ENCODE results near the gene EXOC2. TPM values are rescaled to one million over a fixed set of nuclear protein-coding genes. Genes with fewer than 3 reads are reported as not detected.
A peak's percentile ranks its signal among the peaks of the same experiment; 100 is the strongest.
"Not testable (repeated sequence)": the region's sequence is repeated elsewhere in the genome, so short reads cannot be mapped to it uniquely, and the experiment has no call there.

EXOC2 gene
- total RNA-seq, 2 donors from 2014 or later = 34.0 to 46.1 TPM

GRCh38 chr6:704046-704445 lies 11.1 kb upstream of the EXOC2 start:
- Mint-ChIP-seq H3K9me3 (no peaks in the 10 kb centered on the region), H3K36me3 (no peaks in the 10 kb centered on the region), H3K27ac (no peak overlapping the region), H3K27me3 (peaks cover 10 to 12% of the 10 kb centered on the region in 2 donors), H3K4me3 (no peak overlapping the region), H3K4me1 (ENCODE audit: low read depth in 2 of 2) (peaks cover 0 to 2% of the 10 kb centered on the region in 2 donors)
- peak; percentile 10 for DNase-seq (ENCODE audit: low spot score)
- no peak for ATAC-seq

DNA sequence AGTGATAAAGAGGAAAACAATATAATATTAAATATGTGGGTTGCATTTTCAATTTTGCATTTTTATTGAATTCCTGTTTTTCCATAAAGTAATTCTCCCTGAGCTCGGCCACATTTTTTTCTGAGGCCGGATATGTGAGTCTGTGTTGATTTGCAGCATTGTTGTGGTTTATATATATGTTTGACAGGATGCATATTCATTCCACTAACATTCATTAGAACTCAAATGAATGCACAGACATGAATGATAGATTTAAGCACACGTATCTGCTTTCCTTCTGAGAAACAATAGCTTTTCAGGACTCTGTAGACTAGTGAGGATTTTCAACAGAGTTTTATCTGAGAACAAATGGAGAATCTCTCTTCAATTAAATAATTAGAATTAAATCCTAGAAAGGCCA lies 10.6 kb upstream of the EXOC2 start:
- Mint-ChIP-seq H3K9me3 (no peaks in the 10 kb centered on the region), H3K36me3 (no peaks in the 10 kb centered on the region), H3K4me1 (ENCODE audit: low read depth in 2 of 2) (peaks cover 0 to 2% of the 10 kb centered on the region in 2 donors), H3K4me3 (no peak overlapping the region), H3K27me3 (peaks cover 10 to 12% of the 10 kb centered on the region in 2 donors), H3K27ac (no peak overlapping the region)
- DNase-seq (ENCODE audit: low spot score) = peak; percentile 18
- peak in 1 of 2 donors; percentile 60 for ATAC-seq

- no peak overlapping the region for H3K27ac Mint-ChIP-seq
- no peak for DNase-seq (ENCODE audit: low spot score)
- peaks cover 3 to 7% of the 10 kb centered on the region in 2 donors for H3K27me3 Mint-ChIP-seq
- peaks cover 0 to 2% of the 10 kb centered on the region in 2 donors for H3K4me1 Mint-ChIP-seq (ENCODE audit: low read depth in 2 of 2)
- H3K4me3 Mint-ChIP-seq = no peak overlapping the region
- no peaks in the 10 kb centered on the region for H3K9me3 Mint-ChIP-seq
- no peak for ATAC-seq
- H3K36me3 Mint-ChIP-seq = no peaks in the 10 kb centered on the region
Observed at GRCh38 chr6:701700-702479, 9.0 kb upstream of the EXOC2 start.

- H3K27ac Mint-ChIP-seq = no peak overlapping the region
- no peak for ATAC-seq
Observed at GRCh38 chr6:701215-701614, 8.3 kb upstream of the EXOC2 start.

DNA sequence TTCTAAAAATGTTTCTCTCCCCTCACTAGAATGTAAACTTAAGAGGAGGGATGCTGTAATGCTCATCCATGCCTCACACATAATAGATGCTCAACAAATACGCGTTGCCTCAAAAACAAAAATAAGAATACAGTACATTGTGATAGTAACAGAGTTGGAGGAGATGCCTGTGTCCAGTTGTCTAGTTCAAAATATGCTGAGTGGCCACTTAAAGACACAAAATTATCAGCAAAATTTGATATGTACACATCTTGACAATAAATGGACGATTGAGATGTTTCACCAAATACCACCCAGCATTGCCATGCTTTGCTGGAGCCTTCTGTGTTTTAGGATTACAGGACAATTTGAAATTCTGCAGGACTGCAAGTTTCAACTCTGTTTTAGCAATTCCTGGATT lies 7.6 kb upstream of the EXOC2 start:
- DNase-seq (ENCODE audit: low spot score) (no peak), ATAC-seq (no peak)
- Mint-ChIP-seq H3K27me3 (peaks cover 0 to 5% of the 10 kb centered on the region in 2 donors), H3K27ac (no peak overlapping the region), H3K9me3 (no peaks in the 10 kb centered on the region), H3K36me3 (no peaks in the 10 kb centered on the region), H3K4me1 (ENCODE audit: low read depth in 2 of 2) (peaks cover 0 to 2% of the 10 kb centered on the region in 2 donors), H3K4me3 (no peak overlapping the region)

More at GRCh38 chr6:701215-701614, 8.3 kb upstream of the EXOC2 start:
- Mint-ChIP-seq H3K9me3 (no peaks in the 10 kb centered on the region), H3K4me1 (ENCODE audit: low read depth in 2 of 2) (peaks cover 0 to 2% of the 10 kb centered on the region in 2 donors), H3K36me3 (no peaks in the 10 kb centered on the region), H3K4me3 (no peak overlapping the region), H3K27me3 (peaks cover 0 to 5% of the 10 kb centered on the region in 2 donors)
- DNase-seq (ENCODE audit: low spot score) = no peak

GRCh38 chr6:699319-699718 lies 6.4 kb upstream of the EXOC2 start:
- Mint-ChIP-seq H3K27me3 (peaks cover 0 to 5% of the 10 kb centered on the region in 2 donors), H3K36me3 (no peaks in the 10 kb centered on the region), H3K9me3 (no peaks in the 10 kb centered on the region), H3K4me1 (ENCODE audit: low read depth in 2 of 2) (peaks cover 0 to 2% of the 10 kb centered on the region in 2 donors), H3K4me3 (no peak overlapping the region), H3K27ac (no peak overlapping the region)
- DNase-seq (ENCODE audit: low spot score) (no peak), ATAC-seq (no peak)

GRCh38 chr6:694431-695126 lies 1.6 kb upstream of the EXOC2 start:
- H3K36me3 Mint-ChIP-seq; H3K4me3 Mint-ChIP-seq; DNase-seq (ENCODE audit: low spot score); H3K27me3 Mint-ChIP-seq; H3K9me3 Mint-ChIP-seq; H3K27ac Mint-ChIP-seq; ATAC-seq: not testable (repeated sequence)
- peaks cover 24 to 31% of the 10 kb centered on the region in 2 donors for H3K4me1 Mint-ChIP-seq (ENCODE audit: low read depth in 2 of 2)

DNA sequence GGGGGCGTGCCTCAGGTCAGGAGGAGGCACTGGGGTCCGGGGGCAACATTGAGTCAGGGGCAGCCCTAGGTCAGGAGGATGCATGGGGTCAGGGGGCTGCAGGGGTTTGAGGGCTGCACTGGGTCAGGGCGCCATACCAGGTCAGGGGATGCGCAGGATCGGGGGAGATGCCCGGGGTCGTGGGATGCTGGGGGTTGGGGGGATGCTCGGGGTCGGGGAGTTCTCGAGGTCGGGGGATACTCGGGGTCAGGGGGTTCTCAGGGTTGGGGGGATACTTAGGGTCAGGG lies 727 bp upstream of the EXOC2 start:
- no peak for ATAC-seq
- peak overlapping the region; percentile 89 for H3K4me3 Mint-ChIP-seq

GRCh38 chr6:692356-692851 lies 535 bp downstream of the EXOC2 start:
- Mint-ChIP-seq H3K9me3 (no peaks in the 10 kb centered on the region), H3K36me3 (no peaks in the 10 kb centered on the region), H3K27me3 (no peaks in the 10 kb centered on the region), H3K27ac (peak overlapping the region; percentile 82 to 90), H3K4me1 (ENCODE audit: low read depth in 2 of 2) (peaks cover 24 to 36% of the 10 kb centered on the region in 2 donors), H3K4me3 (peak overlapping the region; percentile 90)
- DNase-seq (ENCODE audit: low spot score) (peak; percentile 81), ATAC-seq (peak; percentile 88 to 89)

More for the DNA sequence above, 727 bp upstream of the EXOC2 start:
- no peak for DNase-seq (ENCODE audit: low spot score)
- Mint-ChIP-seq H3K27me3 (no peaks in the 10 kb centered on the region), H3K9me3 (no peaks in the 10 kb centered on the region), H3K36me3 (no peaks in the 10 kb centered on the region), H3K27ac (peak overlapping the region in 1 of 2 donors; percentile 31), H3K4me1 (ENCODE audit: low read depth in 2 of 2) (peaks cover 24 to 36% of the 10 kb centered on the region in 2 donors)

- no peak for ATAC-seq
- peaks cover 35 to 48% of the 10 kb centered on the region in 2 donors for H3K4me1 Mint-ChIP-seq (ENCODE audit: low read depth in 2 of 2)
- no peaks in the 10 kb centered on the region for H3K9me3 Mint-ChIP-seq
- H3K36me3 Mint-ChIP-seq = no peaks in the 10 kb centered on the region
- H3K27me3 Mint-ChIP-seq = no peaks in the 10 kb centered on the region
- DNase-seq (ENCODE audit: low spot score) = no peak
- no peak overlapping the region for H3K4me3 Mint-ChIP-seq
- H3K27ac Mint-ChIP-seq = peak overlapping the region in 1 of 2 donors; percentile 59
Observed at GRCh38 chr6:689223-689622, 3.7 kb downstream of the EXOC2 start.

GRCh38 chr6:686497-686896 lies 6.4 kb downstream of the EXOC2 start:
- no peak for ATAC-seq
- no peaks in the 10 kb centered on the region for H3K9me3 Mint-ChIP-seq
- no peak for DNase-seq (ENCODE audit: low spot score)
- peaks cover 38 to 56% of the 10 kb centered on the region in 2 donors for H3K4me1 Mint-ChIP-seq (ENCODE audit: low read depth in 2 of 2)
- no peak overlapping the region for H3K4me3 Mint-ChIP-seq
- no peak overlapping the region for H3K27ac Mint-ChIP-seq
- H3K27me3 Mint-ChIP-seq = no peaks in the 10 kb centered on the region
- no peaks in the 10 kb centered on the region for H3K36me3 Mint-ChIP-seq

GRCh38 chr6:684831-685636 lies 7.9 kb downstream of the EXOC2 start:
- H3K4me1 Mint-ChIP-seq (ENCODE audit: low read depth in 2 of 2) = peaks cover 35 to 55% of the 10 kb centered on the region in 2 donors
- H3K36me3 Mint-ChIP-seq = no peaks in the 10 kb centered on the region
- no peaks in the 10 kb centered on the region for H3K9me3 Mint-ChIP-seq
- peak overlapping the region in 1 of 2 donors; percentile 92 for H3K27ac Mint-ChIP-seq
- DNase-seq (ENCODE audit: low spot score) (no peak), ATAC-seq (peak; percentile 87 to 91)
- no peaks in the 10 kb centered on the region for H3K27me3 Mint-ChIP-seq
- H3K4me3 Mint-ChIP-seq = peak overlapping the region; percentile 77

DNA sequence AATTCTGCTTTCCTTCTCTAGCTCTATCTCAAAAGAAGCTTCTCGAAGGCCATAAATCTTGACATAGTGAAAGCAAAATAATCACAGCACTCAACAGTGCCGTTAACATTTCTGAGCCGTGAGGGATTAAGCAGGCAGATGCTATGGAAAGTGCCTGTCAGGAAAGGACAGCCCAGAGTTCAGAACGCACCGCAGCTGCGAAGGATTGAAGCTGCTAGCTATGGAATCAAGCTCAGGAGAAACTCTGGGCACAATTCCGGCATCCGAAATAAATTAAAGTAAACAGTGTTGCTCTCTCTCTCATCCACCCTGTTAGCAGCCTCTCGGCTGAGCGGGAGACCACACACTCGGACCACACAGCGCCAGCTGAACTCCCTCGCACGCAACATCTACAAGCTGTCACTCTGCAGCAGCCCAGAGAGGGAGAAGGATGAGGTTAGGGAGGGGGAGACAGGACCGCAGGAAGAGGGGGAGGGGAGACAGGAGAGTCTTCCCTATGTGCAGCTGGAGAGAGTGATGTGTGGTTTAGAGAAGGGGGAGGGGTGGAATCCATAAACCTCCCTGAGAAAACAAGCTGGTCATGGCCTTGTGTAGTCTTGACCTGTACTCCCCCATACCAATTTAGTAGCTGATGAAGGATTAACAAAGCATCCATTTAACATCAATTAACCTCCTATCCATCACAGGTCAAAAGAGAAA lies 9.0 kb downstream of the EXOC2 start:
- ATAC-seq (peak; percentile 79 to 84), DNase-seq (ENCODE audit: low spot score) (no peak)
- H3K9me3 Mint-ChIP-seq = no peaks in the 10 kb centered on the region
- H3K27ac Mint-ChIP-seq = peak overlapping the region in 1 of 2 donors; percentile 92
- H3K4me3 Mint-ChIP-seq = peak overlapping the region; percentile 77
- H3K27me3 Mint-ChIP-seq = no peaks in the 10 kb centered on the region
- H3K4me1 Mint-ChIP-seq (ENCODE audit: low read depth in 2 of 2) = peaks cover 40 to 46% of the 10 kb centered on the region in 2 donors
- H3K36me3 Mint-ChIP-seq = no peaks in the 10 kb centered on the region

Data from natural killer cell treated with Interleukin-12 subunit alpha and Interleukin-12 subunit beta and Interleukin-15 and Interleukin-18, amount 100 ng/mL, for 72 hours (primary cell).